ENCODE data around the gene PRKACB. TPM values are rescaled to one million over a fixed set of nuclear protein-coding genes. Genes with fewer than 3 reads are reported as not detected.

The PRKACB gene
- total and polyA plus RNA-seq, 2 of the 8 experiments (the other 6 are each of a cell fraction or from before 2014, with no cell fraction given) = 7.8 to 31.0 TPM

GRCh38 chr1:84277343-84278059, 133.4 kb downstream of the PRKACB start:
- Histone ChIP-seq H3K9ac (replicated peaks in 1 of 4; ENCODE audit: extremely low read depth in 1 of 4, low read depth in 3 of 4, low read length in 3 of 4) (no peak overlapping the region), H2BK12ac (ENCODE audit: low read depth, low read length) (no peak overlapping the region), H2BK5ac (ENCODE audit: low read depth, low read length) (no peak overlapping the region), H3K9me3 (ENCODE audit: insufficient read depth in 2 of 2, low read depth in 1 of 2, low read length in 1 of 2) (no peaks in the 10 kb centered on the region), H2AK5ac (ENCODE audit: low read depth, low read length) (no peak overlapping the region), H2AFZ (ENCODE audit: low read length) (no peak overlapping the region), H3K56ac (replicated peaks; ENCODE audit: insufficient read length, low read depth, low read length) (no peak overlapping the region), H4K8ac (ENCODE audit: extremely low read depth, insufficient read depth, low read length) (no peak overlapping the region), H3K4me3 (ENCODE audit: extremely low read depth in 1 of 4, insufficient read depth in 2 of 4, low read depth in 3 of 4, low read length in 4 of 4) (no peak overlapping the region), H3K14ac (ENCODE audit: insufficient read length) (no peak overlapping the region), H4K20me1 (replicated peaks in 1 of 2; ENCODE audit: control insufficient read depth in 1 of 2, insufficient read depth in 2 of 2, low read length in 2 of 2) (no peaks in the 10 kb centered on the region), H2BK20ac (ENCODE audit: low read length) (no peak overlapping the region), H3K23ac (ENCODE audit: insufficient read length) (no peak overlapping the region), H3K23me2 (ENCODE audit: low read depth, low read length) (no peaks in the 10 kb centered on the region), H3K79me2 (ENCODE audit: control insufficient read depth in 1 of 2, insufficient read depth in 2 of 2, low read length in 2 of 2) (no peaks in the 10 kb centered on the region), H2BK120ac (replicated peaks; ENCODE audit: low read depth, low read length) (no peak overlapping the region), H3K27ac (ENCODE audit: low read depth, low read length) (no peak overlapping the region), H3K27me3 (replicated peaks in 1 of 4; ENCODE audit: control insufficient read depth in 3 of 4, extremely low read depth in 1 of 4, insufficient read depth in 3 of 4, low read length in 3 of 4) (no peaks in the 10 kb centered on the region), H3K79me1 (ENCODE audit: low read depth, low read length) (no peaks in the 10 kb centered on the region), H3K36me3 (ENCODE audit: control insufficient read depth in 2 of 4, insufficient read depth in 4 of 4, low read length in 3 of 4) (no peaks in the 10 kb centered on the region), H4K5ac (ENCODE audit: insufficient read length, low read depth, low read length) (no peak overlapping the region), H3K4ac (replicated peaks; ENCODE audit: insufficient read length, low read depth, low read length) (no peak overlapping the region), H3K18ac (ENCODE audit: extremely low read depth, low read length) (no peak overlapping the region), H4K91ac (replicated peaks; ENCODE audit: insufficient read length, low read length) (no peak overlapping the region), H3K4me2 (ENCODE audit: insufficient read depth in 1 of 2, low read depth in 2 of 2, low read length in 2 of 2) (no peak overlapping the region), H3K4me1 (replicated peaks in 1 of 4; ENCODE audit: control insufficient read depth in 3 of 4, insufficient read depth in 4 of 4, low read length in 3 of 4) (no peaks in the 10 kb centered on the region), H2BK15ac (ENCODE audit: low read length) (no peak overlapping the region)
- ChIA-PET CTCF (ENCODE audit: partially characterized antibody) (no interaction called here), POLR2A (ENCODE audit: partially characterized antibody) (no interaction called here)
- 100% methylated on average over 1 of the region's 1 CpG; no CpG with 5 or more reads in 1 of the 2 experiments for WGBS, 2 experiments (ENCODE audit: extremely low coverage in 1 of 2, insufficient coverage in 1 of 2, insufficient read length in 1 of 2, insufficient replicate concordance in 2 of 2, low coverage in 1 of 2, low lambda C conversion rate in 2 of 2, missing lambda C conversion rate in 1 of 2)
- DNase-seq (ENCODE audit: low read depth in 1 of 2, low spot score in 2 of 2) (no peak), FAIRE-seq (no peak)
- TF ChIP-seq CEBPB (IDR thresholded peaks at IDR 0.05; ENCODE audit: low read depth, low read length) (peak; percentile 46; the same call in 1 of the 2 replicates), EGR1 (IDR thresholded peaks at IDR 0.05; ENCODE audit: borderline replicate concordance, low read depth, low read length) (no peak)

Measured in H1 (cell line).